Embryonic facial prominence (tissue), 1 donor: ENCODE data around the gene FAM200B.
"Not testable (repeated sequence)": the region's sequence is repeated elsewhere in the genome, so short reads cannot be mapped to it uniquely, and the experiment has no call there.

ENCODE experiments used
- DNase-seq: peaks from one replicate; pipeline ENCODE4 v3.0.0-alpha.2; 2016; ENCODE audit errors: extremely low spot score

Gene FAM200B

GRCh38 chr4:15695729-15696128 is 14.1 kb downstream of the FAM200B start:
- no peak for DNase-seq

- DNase-seq = no peak
Measured at GRCh38 chr4:15696866-15697265, 15.2 kb downstream of the FAM200B start.

- peak; percentile 19 for DNase-seq
Measured at GRCh38 chr4:15702941-15703403, 21.3 kb downstream of the FAM200B start, which contains the start of gene BST1. Gene BST1, plus strand, starts transcription at chr4:15703065. Its CDS starts 80 bp downstream, at chr4:15703145.

GRCh38 chr4:15703439-15703838 is 21.8 kb downstream of the FAM200B start:
- no peak for DNase-seq

- DNase-seq = no peak
Measured at GRCh38 chr4:15704129-15704528, 22.5 kb downstream of the FAM200B start.

- DNase-seq = no peak
Measured at GRCh38 chr4:15706646-15707362, 25.2 kb downstream of the FAM200B start.

GRCh38 chr4:15707363-15707715 is 25.7 kb downstream of the FAM200B start:
- no peak for DNase-seq

GRCh38 chr4:15711762-15712161 is 30.1 kb downstream of the FAM200B start:
- no peak for DNase-seq

- DNase-seq = no peak
Measured at GRCh38 chr4:15712214-15712613, 30.6 kb downstream of the FAM200B start.

GRCh38 chr4:15714141-15714540 is 32.5 kb downstream of the FAM200B start:
- no peak for DNase-seq

GRCh38 chr4:15714646-15715435 is 33.2 kb downstream of the FAM200B start:
- DNase-seq = no peak

GRCh38 chr4:15716115-15716514 is 34.5 kb downstream of the FAM200B start:
- no peak for DNase-seq

GRCh38 chr4:15717086-15717485 is 35.5 kb downstream of the FAM200B start:
- DNase-seq = no peak

GRCh38 chr4:15717657-15718416 is 36.2 kb downstream of the FAM200B start:
- no peak for DNase-seq

GRCh38 chr4:15718465-15718864 is 36.8 kb downstream of the FAM200B start:
- no peak for DNase-seq

- DNase-seq = no peak
Measured at GRCh38 chr4:15718959-15719358, 37.3 kb downstream of the FAM200B start.

- DNase-seq = no peak
Measured at GRCh38 chr4:15719506-15719905, 37.9 kb downstream of the FAM200B start.

GRCh38 chr4:15720851-15721250 is 39.2 kb downstream of the FAM200B start:
- no peak for DNase-seq

- no peak for DNase-seq
Measured at GRCh38 chr4:15725608-15726007, 44.0 kb downstream of the FAM200B start.

- no peak for DNase-seq
Measured at GRCh38 chr4:15729910-15730533, 48.4 kb downstream of the FAM200B start.

- not testable (repeated sequence) for DNase-seq
Measured at GRCh38 chr4:15733061-15733460, 51.4 kb downstream of the FAM200B start.

GRCh38 chr4:15735536-15735935 is 53.9 kb downstream of the FAM200B start:
- no peak for DNase-seq
